Measurements from ENCODE around the gene NACA.
A peak's percentile ranks its signal among the peaks of the same experiment; 100 is the strongest.

The NACA gene

GRCh38 chr12:56723352-56723751 is 1.7 kb downstream of the NACA start:
- H3K27me3 ChIP-seq (ENCODE audit: low read depth, low read length), result no peaks in the 10 kb centered on the region
- no peaks in the 10 kb centered on the region for H3K9me3 ChIP-seq (ENCODE audit: control insufficient read depth in 1 of 2, low read length in 2 of 2)
- H3K27ac ChIP-seq (ENCODE audit: low read length), result peak overlapping the region; percentile 99
- peaks cover 32 to 56% of the 10 kb centered on the region in 2 donors for H3K4me1 ChIP-seq (ENCODE audit: control insufficient read depth in 1 of 2, insufficient read depth in 2 of 2, low read length in 2 of 2)
- H3K36me3 ChIP-seq (ENCODE audit: control insufficient read depth in 1 of 2, insufficient read depth in 2 of 2, low read length in 2 of 2), result peaks cover 21 to 24% of the 10 kb centered on the region in 2 donors
- peak overlapping the region; percentile 75 to 100 for H3K4me3 ChIP-seq (ENCODE audit: low read depth in 1 of 2, low read length in 2 of 2)

GRCh38 chr12:56722832-56723231 is 2.3 kb downstream of the NACA start:
- Histone ChIP-seq H3K4me1 (ENCODE audit: control insufficient read depth in 1 of 2, insufficient read depth in 2 of 2, low read length in 2 of 2) (peaks cover 32 to 61% of the 10 kb centered on the region in 2 donors), H3K27me3 (ENCODE audit: low read depth, low read length) (no peaks in the 10 kb centered on the region), H3K9me3 (ENCODE audit: control insufficient read depth in 1 of 2, low read length in 2 of 2) (no peaks in the 10 kb centered on the region), H3K36me3 (ENCODE audit: control insufficient read depth in 1 of 2, insufficient read depth in 2 of 2, low read length in 2 of 2) (peaks cover 21 to 24% of the 10 kb centered on the region in 2 donors), H3K4me3 (ENCODE audit: low read depth in 1 of 2, low read length in 2 of 2) (peak overlapping the region; percentile 75 to 100), H3K27ac (ENCODE audit: low read length) (peak overlapping the region; percentile 99)

- H3K27ac ChIP-seq (ENCODE audit: low read length), result peak overlapping the region; percentile 99
- H3K4me3 ChIP-seq (ENCODE audit: low read depth in 1 of 2, low read length in 2 of 2), result peak overlapping the region; percentile 3 to 5
- H3K4me1 ChIP-seq (ENCODE audit: control insufficient read depth in 1 of 2, insufficient read depth in 2 of 2, low read length in 2 of 2), result peaks cover 33 to 71% of the 10 kb centered on the region in 2 donors
- H3K9me3 ChIP-seq (ENCODE audit: control insufficient read depth in 1 of 2, low read length in 2 of 2), result no peaks in the 10 kb centered on the region
- no peaks in the 10 kb centered on the region for H3K27me3 ChIP-seq (ENCODE audit: low read depth, low read length)
- H3K36me3 ChIP-seq (ENCODE audit: control insufficient read depth in 1 of 2, insufficient read depth in 2 of 2, low read length in 2 of 2), result peaks cover 21 to 24% of the 10 kb centered on the region in 2 donors
These were observed 3.4 kb downstream of the NACA start for GRCh38 chr12:56721721-56722120.

- H3K27ac ChIP-seq (ENCODE audit: low read length), result peak overlapping the region; percentile 99
- no peaks in the 10 kb centered on the region for H3K9me3 ChIP-seq (ENCODE audit: control insufficient read depth in 1 of 2, low read length in 2 of 2)
- peaks cover 37 to 76% of the 10 kb centered on the region in 2 donors for H3K4me1 ChIP-seq (ENCODE audit: control insufficient read depth in 1 of 2, insufficient read depth in 2 of 2, low read length in 2 of 2)
- H3K4me3 ChIP-seq (ENCODE audit: low read depth in 1 of 2, low read length in 2 of 2), result peak overlapping the region; percentile 3 to 5
- no peaks in the 10 kb centered on the region for H3K27me3 ChIP-seq (ENCODE audit: low read depth, low read length)
- H3K36me3 ChIP-seq (ENCODE audit: control insufficient read depth in 1 of 2, insufficient read depth in 2 of 2, low read length in 2 of 2), result peaks cover 25% of the 10 kb centered on the region in 2 donors
These were observed 3.9 kb downstream of the NACA start for GRCh38 chr12:56721216-56721615.

GRCh38 chr12:56720731-56721151 is 4.4 kb downstream of the NACA start:
- Histone ChIP-seq H3K4me3 (ENCODE audit: low read depth in 1 of 2, low read length in 2 of 2) (peak overlapping the region; percentile 3 to 5), H3K9me3 (ENCODE audit: control insufficient read depth in 1 of 2, low read length in 2 of 2) (no peaks in the 10 kb centered on the region), H3K27me3 (ENCODE audit: low read depth, low read length) (no peaks in the 10 kb centered on the region), H3K27ac (ENCODE audit: low read length) (peak overlapping the region; percentile 99), H3K4me1 (ENCODE audit: control insufficient read depth in 1 of 2, insufficient read depth in 2 of 2, low read length in 2 of 2) (peaks cover 37 to 81% of the 10 kb centered on the region in 2 donors), H3K36me3 (ENCODE audit: control insufficient read depth in 1 of 2, insufficient read depth in 2 of 2, low read length in 2 of 2) (peaks cover 25 to 29% of the 10 kb centered on the region in 2 donors)

- Histone ChIP-seq H3K9me3 (ENCODE audit: control insufficient read depth in 1 of 2, low read length in 2 of 2) (no peaks in the 10 kb centered on the region), H3K27ac (ENCODE audit: low read length) (no peak overlapping the region), H3K4me3 (ENCODE audit: low read depth in 1 of 2, low read length in 2 of 2) (no peak overlapping the region), H3K36me3 (ENCODE audit: control insufficient read depth in 1 of 2, insufficient read depth in 2 of 2, low read length in 2 of 2) (peaks cover 29 to 41% of the 10 kb centered on the region in 2 donors), H3K27me3 (ENCODE audit: low read depth, low read length) (no peaks in the 10 kb centered on the region), H3K4me1 (ENCODE audit: control insufficient read depth in 1 of 2, insufficient read depth in 2 of 2, low read length in 2 of 2) (peaks cover 37 to 84% of the 10 kb centered on the region in 2 donors)
These were observed 6.0 kb downstream of the NACA start for GRCh38 chr12:56719056-56719455.

- Histone ChIP-seq H3K27me3 (ENCODE audit: low read depth, low read length) (no peaks in the 10 kb centered on the region), H3K4me3 (ENCODE audit: low read depth in 1 of 2, low read length in 2 of 2) (no peak overlapping the region), H3K4me1 (ENCODE audit: control insufficient read depth in 1 of 2, insufficient read depth in 2 of 2, low read length in 2 of 2) (peaks cover 35 to 80% of the 10 kb centered on the region in 2 donors), H3K36me3 (ENCODE audit: control insufficient read depth in 1 of 2, insufficient read depth in 2 of 2, low read length in 2 of 2) (peaks cover 33 to 43% of the 10 kb centered on the region in 2 donors), H3K27ac (ENCODE audit: low read length) (no peak overlapping the region), H3K9me3 (ENCODE audit: control insufficient read depth in 1 of 2, low read length in 2 of 2) (no peaks in the 10 kb centered on the region)
These were observed 6.5 kb downstream of the NACA start for GRCh38 chr12:56718636-56719035.

- H3K27ac ChIP-seq (ENCODE audit: low read length), result no peak overlapping the region
- H3K9me3 ChIP-seq (ENCODE audit: control insufficient read depth in 1 of 2, low read length in 2 of 2), result no peaks in the 10 kb centered on the region
- no peaks in the 10 kb centered on the region for H3K27me3 ChIP-seq (ENCODE audit: low read depth, low read length)
- peaks cover 38 to 46% of the 10 kb centered on the region in 2 donors for H3K36me3 ChIP-seq (ENCODE audit: control insufficient read depth in 1 of 2, insufficient read depth in 2 of 2, low read length in 2 of 2)
- peaks cover 30 to 75% of the 10 kb centered on the region in 2 donors for H3K4me1 ChIP-seq (ENCODE audit: control insufficient read depth in 1 of 2, insufficient read depth in 2 of 2, low read length in 2 of 2)
- H3K4me3 ChIP-seq (ENCODE audit: low read depth in 1 of 2, low read length in 2 of 2), result no peak overlapping the region
These were observed 7.0 kb downstream of the NACA start for GRCh38 chr12:56718149-56718548.

GRCh38 chr12:56716933-56717880 is 7.9 kb downstream of the NACA start:
- H3K36me3 ChIP-seq (ENCODE audit: control insufficient read depth in 1 of 2, insufficient read depth in 2 of 2, low read length in 2 of 2), result peaks cover 47 to 54% of the 10 kb centered on the region in 2 donors
- H3K27me3 ChIP-seq (ENCODE audit: low read depth, low read length), result no peaks in the 10 kb centered on the region
- no peak overlapping the region for H3K27ac ChIP-seq (ENCODE audit: low read length)
- no peak overlapping the region for H3K4me3 ChIP-seq (ENCODE audit: low read depth in 1 of 2, low read length in 2 of 2)
- no peaks in the 10 kb centered on the region for H3K9me3 ChIP-seq (ENCODE audit: control insufficient read depth in 1 of 2, low read length in 2 of 2)
- H3K4me1 ChIP-seq (ENCODE audit: control insufficient read depth in 1 of 2, insufficient read depth in 2 of 2, low read length in 2 of 2), result peaks cover 21 to 65% of the 10 kb centered on the region in 2 donors

- Histone ChIP-seq H3K27ac (ENCODE audit: low read length) (no peak overlapping the region), H3K4me1 (ENCODE audit: control insufficient read depth in 1 of 2, insufficient read depth in 2 of 2, low read length in 2 of 2) (peaks cover 14 to 58% of the 10 kb centered on the region in 2 donors), H3K27me3 (ENCODE audit: low read depth, low read length) (no peaks in the 10 kb centered on the region), H3K9me3 (ENCODE audit: control insufficient read depth in 1 of 2, low read length in 2 of 2) (no peaks in the 10 kb centered on the region), H3K4me3 (ENCODE audit: low read depth in 1 of 2, low read length in 2 of 2) (no peak overlapping the region), H3K36me3 (ENCODE audit: control insufficient read depth in 1 of 2, insufficient read depth in 2 of 2, low read length in 2 of 2) (peaks cover 50 to 55% of the 10 kb centered on the region in 2 donors)
These were observed 8.6 kb downstream of the NACA start for GRCh38 chr12:56716458-56716857.

- H3K27me3 ChIP-seq (ENCODE audit: low read depth, low read length), result no peaks in the 10 kb centered on the region
- peaks cover 55% of the 10 kb centered on the region in 2 donors for H3K36me3 ChIP-seq (ENCODE audit: control insufficient read depth in 1 of 2, insufficient read depth in 2 of 2, low read length in 2 of 2)
- peaks cover 7 to 51% of the 10 kb centered on the region in 2 donors for H3K4me1 ChIP-seq (ENCODE audit: control insufficient read depth in 1 of 2, insufficient read depth in 2 of 2, low read length in 2 of 2)
- no peaks in the 10 kb centered on the region for H3K9me3 ChIP-seq (ENCODE audit: control insufficient read depth in 1 of 2, low read length in 2 of 2)
- no peak overlapping the region for H3K4me3 ChIP-seq (ENCODE audit: low read depth in 1 of 2, low read length in 2 of 2)
- no peak overlapping the region for H3K27ac ChIP-seq (ENCODE audit: low read length)
These were observed 9.3 kb downstream of the NACA start for GRCh38 chr12:56715798-56716197.

Measured in muscle layer of duodenum (tissue), 2 donors.